ENCODE measurements around the gene CEP128.

The CEP128 gene

GRCh38 chr14:80634106-80634758 lies 307.3 kb downstream of the CEP128 start:
- TF ChIP-seq CTCF (IDR thresholded peaks at IDR 0.05), result no peak

- TF ChIP-seq CTCF (IDR thresholded peaks at IDR 0.05), result no peak
Measured at GRCh38 chr14:80629606-80630005, 311.9 kb downstream of the CEP128 start.

GRCh38 chr14:80628547-80628946 lies 313.0 kb downstream of the CEP128 start:
- no peak for TF ChIP-seq CTCF (IDR thresholded peaks at IDR 0.05)

- TF ChIP-seq CTCF (IDR thresholded peaks at IDR 0.05), result no peak
Measured at GRCh38 chr14:80627745-80628144, 313.8 kb downstream of the CEP128 start.

- no peak for TF ChIP-seq CTCF (IDR thresholded peaks at IDR 0.05)
Measured at GRCh38 chr14:80624581-80624980, 317.0 kb downstream of the CEP128 start.

- no peak for TF ChIP-seq CTCF (IDR thresholded peaks at IDR 0.05)
Measured at GRCh38 chr14:80621701-80622100, 319.8 kb downstream of the CEP128 start.

GRCh38 chr14:80620434-80620833 lies 321.1 kb downstream of the CEP128 start:
- no peak for TF ChIP-seq CTCF (IDR thresholded peaks at IDR 0.05)

Data from LNCAP (cell line).